Left ventricle myocardium superior (tissue), 1 donor: Measurements from ENCODE around the gene CUL1. TPM values are rescaled to one million over a fixed set of nuclear protein-coding genes. Genes with fewer than 3 reads are reported as not detected.

Source experiments
- ATAC-seq: fragments of 200-7000 bp; cut with Tn5 transposase; one replicate; pipeline ENCODE4 v1.9.1; 2020; ENCODE audit warnings: mild to moderate bottlenecking, moderate library complexity
- DNase-seq: peaks from one replicate; pipeline ENCODE4 v3.0.0-alpha.2; 2020
- intact Hi-C: fragments of 100-400 bp; cut with micrococcal nuclease; formaldehyde crosslinking; loops from one replicate; pipeline ENCODE4 v1.11.0; 2022
- total RNA-seq: library from RNA; stranded (reverse); fragmentation: NEBNext Ultra II Directional; extraction: Animal tissue kit (Norgen Biotek cat#: 25700); gene quantifications from one replicate; pipeline ENCODE4 v1.2.1, GENCODE V29; 2021
- donor health status: DM: no; HTN: yes; CAD: no; lungs with severe emphysema.

The CUL1 gene
- total RNA-seq, 1 donor from 2014 or later: 48.7 TPM

- intact Hi-C loops: no loop called here
- DNase-seq: no peak
Measured at GRCh38 chr7:148738737-148739535, 40.2 kb downstream of the CUL1 start.

GRCh38 chr7:148746135-148746534 lies 47.4 kb downstream of the CUL1 start:
- no peak for DNase-seq
- ATAC-seq: no peak
- intact Hi-C loops: no loop called here

More at GRCh38 chr7:148738737-148739535, 40.2 kb downstream of the CUL1 start:
- ATAC-seq: no peak

- intact Hi-C loops: no loop called here
- no peak for DNase-seq
- no peak for ATAC-seq
Measured at GRCh38 chr7:148747274-148747673, 48.6 kb downstream of the CUL1 start.

- no peak for ATAC-seq
- intact Hi-C loops: no loop called here
- no peak for DNase-seq
Measured at GRCh38 chr7:148750442-148751355, 52.0 kb downstream of the CUL1 start.

- no peak for ATAC-seq
- intact Hi-C loops: no loop called here
Measured at GRCh38 chr7:148753224-148753623, 54.5 kb downstream of the CUL1 start.

GRCh38 chr7:148754912-148755311 lies 56.2 kb downstream of the CUL1 start:
- no peak for DNase-seq
- intact Hi-C loops: no loop called here
- no peak for ATAC-seq

More at GRCh38 chr7:148753224-148753623, 54.5 kb downstream of the CUL1 start:
- DNase-seq: no peak

GRCh38 chr7:148761499-148762278 lies 63.0 kb downstream of the CUL1 start:
- no peak for DNase-seq
- intact Hi-C loops: no loop called here
- ATAC-seq: no peak

- no peak for ATAC-seq
- intact Hi-C loops: no loop called here
- no peak for DNase-seq
Measured at GRCh38 chr7:148763622-148764021, 64.9 kb downstream of the CUL1 start.

GRCh38 chr7:148770004-148770403 lies 71.3 kb downstream of the CUL1 start:
- ATAC-seq (no peak), DNase-seq (no peak)
- intact Hi-C loops: loop anchor here (10.0 kb wide), 1 partner anchor 65 kb away; no protein-coding TSS in a partner anchor

GRCh38 chr7:148772297-148773089 lies 73.8 kb downstream of the CUL1 start:
- ATAC-seq (no peak), DNase-seq (no peak)
- intact Hi-C loops: loop anchor here (10.0 kb wide), 1 partner anchor 68 kb away; no protein-coding TSS in a partner anchor

- intact Hi-C loops: loop anchor here (10.0 kb wide), 1 partner anchor 69 kb away; no protein-coding TSS in a partner anchor
- ATAC-seq: no peak
- DNase-seq: no peak
Measured at GRCh38 chr7:148773334-148773733, 74.6 kb downstream of the CUL1 start.

GRCh38 chr7:148774471-148774870 lies 75.8 kb downstream of the CUL1 start:
- intact Hi-C loops: loop anchor here (10.0 kb wide), 1 partner anchor 70 kb away; no protein-coding TSS in a partner anchor
- ATAC-seq (no peak), DNase-seq (no peak)

- DNase-seq (no peak), ATAC-seq (no peak)
- intact Hi-C loops: no loop called here
Measured at GRCh38 chr7:148782757-148783456, 84.2 kb downstream of the CUL1 start.

GRCh38 chr7:148783801-148784527 lies 85.3 kb downstream of the CUL1 start:
- no peak for ATAC-seq
- DNase-seq: no peak
- intact Hi-C loops: no loop called here

- DNase-seq: no peak
- ATAC-seq: peak; percentile 67
- intact Hi-C loops: no loop called here
Measured at GRCh38 chr7:148787571-148788295, 89.0 kb downstream of the CUL1 start.

- no peak for ATAC-seq
- no peak for DNase-seq
- intact Hi-C loops: no loop called here
Measured at GRCh38 chr7:148789220-148789619, 90.5 kb downstream of the CUL1 start.
